HG02610 (cell line): ENCODE data around the gene PGM3.

ENCODE experiments used
- ATAC-seq: cut with Tn5 transposase; IDR thresholded peaks from one replicate; pipeline ENCODE4 v1.9.1; 2021; ENCODE audit warnings: mild to moderate bottlenecking, moderate library complexity; ENCODE audit not compliant: unreplicated experiment

The PGM3 gene

GRCh38 chr6:83124553-83124952, 68.5 kb downstream of the PGM3 start:
- no peak for ATAC-seq

- no peak for ATAC-seq
These were observed 73.2 kb downstream of the PGM3 start for GRCh38 chr6:83119742-83120300.

GRCh38 chr6:83117802-83118201, 75.3 kb downstream of the PGM3 start:
- ATAC-seq: no peak
